Bronchial epithelial cell (primary cell): Measurements from ENCODE around the gene ITSN2. TPM values are rescaled to one million over a fixed set of nuclear protein-coding genes. Genes with fewer than 3 reads are reported as not detected.

Experiments used
- DNase-seq: peaks from one replicate; pipeline ENCODE4 v3.0.0-alpha.2; 2010; ENCODE audit warnings: low read depth
- FAIRE-seq: peaks from 2 replicates; lab custom pipeline; 2011; peaks lifted over from hg19 to GRCh38; lab: Jason Lieb, UNC
- H3K27me3 ChIP-seq: 2 replicates; pipeline ENCODE4 v1.5.1; 2011; ENCODE audit warnings: low read length; ENCODE audit not compliant: control insufficient read depth, insufficient read depth
- H3K36me3 ChIP-seq: 2 replicates; pipeline ENCODE4 v1.5.1; 2011; ENCODE audit warnings: low read length; ENCODE audit not compliant: control insufficient read depth, insufficient read depth
- H3K4me3 ChIP-seq: 2 replicates; pipeline ENCODE4 v1.5.1; 2011; ENCODE audit warnings: mild to moderate bottlenecking, low read depth, low read length, control low read depth
- total RNA-seq: library from RNA; depleted of rRNA; stranded (reverse); fragments of >200 nt; gene quantifications from 2 replicates; pipeline ENCODE4 v1.2.1, GENCODE V29; 2014
- TF ChIP-seq, protein P1 (sequence below): IDR thresholded peaks from 2 replicates; pipeline ENCODE4 v1.5.1; 2011; ENCODE audit warnings: mild to moderate bottlenecking, moderate library complexity, low read length, control low read depth, inconsistent platforms; ENCODE audit not compliant: insufficient read depth, severe bottlenecking

ITSN2 gene
- total RNA-seq, 1 donor from 2014 or later, result 26.3 TPM

DNA sequence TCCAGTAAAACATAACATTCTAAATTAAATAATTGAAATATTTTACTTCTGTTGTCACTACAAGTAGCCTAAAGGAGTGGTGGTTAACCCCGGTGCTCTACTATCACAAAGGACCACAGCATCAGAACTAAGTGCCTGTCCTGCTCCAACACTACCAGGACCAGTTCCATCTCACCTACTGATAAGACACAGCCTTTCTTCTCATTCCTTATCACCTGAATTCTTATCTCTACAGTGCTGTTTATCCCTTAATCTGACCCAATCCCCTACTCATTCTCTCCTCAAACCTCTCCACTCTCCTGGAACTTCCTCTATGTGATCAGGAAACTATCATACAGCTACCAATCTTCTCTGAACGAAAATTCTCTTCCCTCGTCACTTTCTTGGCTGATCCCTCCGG is 80.2 kb downstream of the ITSN2 start:
- no peaks in the 10 kb centered on the region for H3K27me3 ChIP-seq
- TF ChIP-seq, protein P1, sequence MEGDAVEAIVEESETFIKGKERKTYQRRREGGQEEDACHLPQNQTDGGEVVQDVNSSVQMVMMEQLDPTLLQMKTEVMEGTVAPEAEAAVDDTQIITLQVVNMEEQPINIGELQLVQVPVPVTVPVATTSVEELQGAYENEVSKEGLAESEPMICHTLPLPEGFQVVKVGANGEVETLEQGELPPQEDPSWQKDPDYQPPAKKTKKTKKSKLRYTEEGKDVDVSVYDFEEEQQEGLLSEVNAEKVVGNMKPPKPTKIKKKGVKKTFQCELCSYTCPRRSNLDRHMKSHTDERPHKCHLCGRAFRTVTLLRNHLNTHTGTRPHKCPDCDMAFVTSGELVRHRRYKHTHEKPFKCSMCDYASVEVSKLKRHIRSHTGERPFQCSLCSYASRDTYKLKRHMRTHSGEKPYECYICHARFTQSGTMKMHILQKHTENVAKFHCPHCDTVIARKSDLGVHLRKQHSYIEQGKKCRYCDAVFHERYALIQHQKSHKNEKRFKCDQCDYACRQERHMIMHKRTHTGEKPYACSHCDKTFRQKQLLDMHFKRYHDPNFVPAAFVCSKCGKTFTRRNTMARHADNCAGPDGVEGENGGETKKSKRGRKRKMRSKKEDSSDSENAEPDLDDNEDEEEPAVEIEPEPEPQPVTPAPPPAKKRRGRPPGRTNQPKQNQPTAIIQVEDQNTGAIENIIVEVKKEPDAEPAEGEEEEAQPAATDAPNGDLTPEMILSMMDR, result no peak
- no peak for DNase-seq
- peaks cover 3% of the 10 kb centered on the region for H3K36me3 ChIP-seq
- no peak for FAIRE-seq
- no peak overlapping the region for H3K4me3 ChIP-seq

DNA sequence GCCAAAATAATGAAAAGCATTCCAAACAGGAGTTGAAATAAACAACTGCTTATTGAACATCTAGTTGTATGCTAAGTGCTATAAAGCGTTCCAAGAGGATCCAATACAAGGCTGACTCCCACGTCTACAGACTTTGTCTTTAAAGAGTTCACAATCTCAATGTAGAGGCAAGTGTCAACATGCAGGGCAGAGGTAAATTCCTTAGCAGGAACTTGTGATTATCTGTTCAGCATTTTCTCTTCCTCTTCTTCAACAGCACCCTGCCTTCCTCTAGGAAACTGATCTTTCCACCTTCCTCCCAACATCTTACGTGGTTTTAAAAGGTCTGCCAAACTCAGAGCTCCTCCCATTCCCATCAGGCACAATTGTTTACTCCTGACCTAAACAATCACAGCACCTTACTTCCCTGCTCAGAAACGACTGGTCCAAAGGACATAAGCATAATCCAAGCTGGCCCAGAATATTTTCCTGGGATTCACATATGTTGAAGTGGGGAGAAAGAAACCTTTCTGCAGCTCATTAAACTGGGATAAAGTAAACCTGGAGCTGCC is 83.9 kb downstream of the ITSN2 start:
- peak; percentile 76 for FAIRE-seq
- H3K36me3 ChIP-seq, result peaks cover 3% of the 10 kb centered on the region
- peak; percentile 90 for DNase-seq
- TF ChIP-seq, protein P1, result no peak
- no peaks in the 10 kb centered on the region for H3K27me3 ChIP-seq
- H3K4me3 ChIP-seq, result no peak overlapping the region

DNA sequence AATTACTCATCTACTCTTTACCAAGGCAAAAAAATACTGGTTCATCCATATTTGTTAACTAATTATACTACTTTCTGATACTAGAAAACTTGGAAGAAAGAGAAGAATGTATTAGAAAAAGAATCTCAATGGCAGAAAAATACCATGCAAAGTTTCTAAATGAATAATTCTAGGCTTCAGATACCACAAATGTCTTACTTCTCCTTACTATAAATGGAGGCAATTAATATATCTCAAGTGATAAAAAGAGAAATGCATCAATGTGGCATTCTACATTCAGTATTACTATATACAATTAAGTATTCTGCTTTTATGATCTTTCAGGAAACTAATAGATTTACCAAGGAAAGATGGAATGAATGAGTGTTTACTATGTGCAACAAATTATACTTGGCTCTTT is 85.5 kb downstream of the ITSN2 start:
- TF ChIP-seq, protein P1, result no peak
- peaks cover 4% of the 10 kb centered on the region for H3K36me3 ChIP-seq
- no peak for FAIRE-seq

DNA sequence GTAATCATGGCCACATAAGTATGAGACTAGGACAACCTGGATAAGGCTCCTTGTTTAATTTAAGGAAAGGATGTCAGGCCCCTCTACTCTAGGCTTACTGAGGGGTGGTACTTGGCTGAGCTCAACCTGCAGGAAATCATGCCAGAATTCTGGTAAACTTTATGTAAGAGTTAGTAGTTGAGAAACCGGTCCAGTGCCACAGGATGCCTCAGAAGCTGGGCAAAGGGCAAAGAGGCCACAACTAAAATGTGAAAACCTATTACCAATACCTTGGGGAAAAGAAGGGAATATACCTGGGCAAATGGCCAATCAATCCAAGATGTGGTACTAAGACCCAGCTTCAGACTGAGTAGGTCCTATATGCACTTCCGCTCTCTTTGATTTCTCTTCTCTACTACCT is 86.7 kb downstream of the ITSN2 start:
- Histone ChIP-seq H3K4me3 (no peak overlapping the region), H3K27me3 (no peaks in the 10 kb centered on the region), H3K36me3 (peaks cover 4% of the 10 kb centered on the region)
- TF ChIP-seq, protein P1, result no peak
- DNase-seq (no peak), FAIRE-seq (no peak)

More for the DNA sequence above, 85.5 kb downstream of the ITSN2 start:
- Histone ChIP-seq H3K4me3 (no peak overlapping the region), H3K27me3 (no peaks in the 10 kb centered on the region)
- no peak for DNase-seq

DNA sequence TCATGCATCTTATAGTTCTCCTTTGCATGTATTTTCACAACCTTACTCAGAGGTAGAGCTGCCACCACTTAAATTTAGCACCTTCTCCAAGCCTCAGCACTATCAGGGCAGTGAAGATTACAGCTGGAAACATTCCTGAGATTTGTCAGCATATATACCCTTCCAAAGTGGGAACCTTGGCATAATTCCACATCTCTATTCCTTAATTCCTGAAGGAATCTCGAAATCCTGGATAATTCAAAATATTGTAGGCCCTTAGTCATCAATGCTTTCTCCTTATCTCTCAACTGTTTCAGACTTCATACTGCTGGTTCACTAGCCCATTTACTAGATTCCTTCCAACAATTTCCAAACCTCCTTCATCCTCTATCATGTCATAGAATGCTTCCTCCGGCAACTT is 87.4 kb downstream of the ITSN2 start:
- no peak for DNase-seq
- H3K27me3 ChIP-seq, result no peaks in the 10 kb centered on the region
- TF ChIP-seq, protein P1, result no peak
- H3K36me3 ChIP-seq, result peaks cover 4% of the 10 kb centered on the region
- no peak overlapping the region for H3K4me3 ChIP-seq
- no peak for FAIRE-seq
